NT2/D1 (cell line): ENCODE measurements around the gene ESR2.

Source experiments
- DNase-seq: peaks from one replicate; pipeline ENCODE4 v3.0.0-alpha.2; 2011; ENCODE audit warnings: low read depth, low spot score
- H3K27me3 ChIP-seq: 2 replicates; pipeline ENCODE4 v1.6.0; 2011; ENCODE audit warnings: mild to moderate bottlenecking; ENCODE audit not compliant: insufficient read length, insufficient read depth
- H3K36me3 ChIP-seq: 2 replicates; pipeline ENCODE4 v1.6.1; 2011; ENCODE audit warnings: mild to moderate bottlenecking, low read length, mixed read lengths; ENCODE audit not compliant: insufficient read depth, insufficient read length
- H3K4me1 ChIP-seq: 2 replicates; pipeline ENCODE4 v1.5.1; 2011; ENCODE audit not compliant: insufficient read depth, insufficient read length
- H3K4me3 ChIP-seq: 2 replicates; pipeline ENCODE4 v1.5.1; 2011; ENCODE audit warnings: low read depth; ENCODE audit not compliant: insufficient read length
- H3K9ac ChIP-seq: 2 replicates; pipeline ENCODE4 v1.6.0; 2011; ENCODE audit warnings: low read depth; ENCODE audit not compliant: insufficient read length
- H3K9me3 ChIP-seq: 2 replicates; pipeline ENCODE4 v1.5.1; 2011; ENCODE audit warnings: mild to moderate bottlenecking, low read length; ENCODE audit not compliant: insufficient read depth
- SUZ12 ChIP-seq: IDR thresholded peaks from 2 replicates; pipeline ENCODE4 v1.6.1; 2011; ENCODE audit not compliant: insufficient read length, insufficient read depth; ENCODE audit errors: extremely low read depth
- YY1 ChIP-seq: IDR thresholded peaks from 2 replicates; pipeline ENCODE4 v1.6.1; 2011; ENCODE audit not compliant: insufficient read length, insufficient read depth
- ZNF274 ChIP-seq: IDR thresholded peaks from 2 replicates; pipeline ENCODE4 v1.6.1; 2011; ENCODE audit warnings: mild to moderate bottlenecking, low read depth, low read length

Gene ESR2

DNA sequence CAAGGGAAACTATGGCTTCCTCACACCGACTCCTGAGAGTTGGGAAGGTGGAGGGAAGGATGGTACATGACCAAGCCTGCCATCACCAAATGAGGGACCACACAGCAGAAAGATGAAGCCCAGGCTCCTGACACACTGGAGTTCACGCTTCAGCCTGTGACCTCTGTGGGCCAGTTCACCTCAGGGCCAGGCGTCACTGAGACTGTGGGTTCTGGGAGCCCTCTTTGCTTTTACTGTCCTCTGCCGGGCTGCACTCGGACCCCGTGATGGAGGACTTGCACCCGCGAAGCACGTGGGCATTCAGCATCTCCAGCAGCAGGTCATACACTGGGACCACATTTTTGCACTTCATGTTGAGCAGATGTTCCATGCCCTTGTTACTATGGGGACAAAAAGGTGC lies 61.2 kb downstream of the ESR2 start:
- H3K36me3 ChIP-seq: peaks cover 5% of the 10 kb centered on the region
- no peak for DNase-seq
- no peaks in the 10 kb centered on the region for H3K27me3 ChIP-seq
- H3K9ac ChIP-seq: no peak overlapping the region
- no peak for TF ChIP-seq ZNF274
- TF ChIP-seq YY1: no peak
- TF ChIP-seq SUZ12: no peak
- no peaks in the 10 kb centered on the region for H3K9me3 ChIP-seq
- H3K4me3 ChIP-seq: no peak overlapping the region
- H3K4me1 ChIP-seq: no peaks in the 10 kb centered on the region

DNA sequence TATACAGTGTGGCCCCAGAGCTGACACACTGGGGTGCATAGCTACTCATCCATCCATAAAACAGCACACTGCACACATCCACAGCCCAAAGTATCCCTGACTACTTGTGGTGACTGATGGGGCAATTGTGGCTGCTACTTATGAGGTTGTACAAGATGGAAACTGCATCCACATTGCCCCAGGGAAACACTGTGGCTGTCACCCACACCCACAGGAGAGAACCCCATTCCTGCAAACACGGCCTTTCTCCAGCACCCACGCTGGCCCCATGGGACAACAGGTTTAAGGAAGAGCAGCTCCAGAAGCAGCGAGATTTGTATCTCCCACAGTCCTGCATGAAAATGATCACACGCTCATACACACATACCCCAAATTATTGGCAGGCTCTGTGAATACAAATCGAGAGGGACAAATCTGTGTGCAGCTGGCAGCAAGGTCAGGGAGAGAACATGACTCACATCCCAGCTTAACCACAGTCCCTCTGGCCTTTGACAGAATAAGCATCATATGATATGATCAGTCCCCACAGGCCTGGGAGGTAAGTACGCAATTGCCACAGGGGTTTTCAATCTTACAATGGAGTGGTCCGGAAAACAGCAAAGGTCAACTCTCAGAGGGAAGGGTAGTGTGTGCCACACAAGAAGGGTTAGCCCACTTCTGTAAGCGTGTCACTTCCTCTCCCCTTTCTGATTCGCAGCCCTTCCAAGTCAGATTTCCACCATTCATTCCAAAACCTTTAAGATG lies 61.9 kb downstream of the ESR2 start:
- DNase-seq: no peak
- H3K36me3 ChIP-seq: peaks cover 7% of the 10 kb centered on the region
- H3K27me3 ChIP-seq: no peaks in the 10 kb centered on the region
- no peak overlapping the region for H3K4me3 ChIP-seq
- TF ChIP-seq YY1 (no peak), SUZ12 (no peak), ZNF274 (no peak)
- H3K9ac ChIP-seq: no peak overlapping the region
- no peaks in the 10 kb centered on the region for H3K9me3 ChIP-seq
- no peaks in the 10 kb centered on the region for H3K4me1 ChIP-seq

DNA sequence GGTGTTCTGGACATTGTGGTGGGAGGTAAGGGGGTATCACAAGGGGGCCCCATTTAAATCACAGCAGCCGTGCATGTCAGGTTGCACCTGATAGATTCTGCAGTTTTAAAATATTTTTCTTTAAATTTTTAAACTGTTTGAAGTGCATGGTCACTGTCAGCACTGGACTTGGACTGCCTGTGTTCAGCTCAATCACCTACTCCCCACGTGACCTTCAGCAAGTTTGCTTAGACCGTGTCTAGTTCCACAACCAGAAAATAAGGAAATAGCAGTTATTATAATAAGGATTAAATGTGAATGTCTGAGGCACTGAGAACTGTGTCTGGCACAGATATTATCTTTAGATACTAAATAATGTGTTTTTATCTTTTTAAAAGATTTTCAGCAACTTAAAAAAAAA lies 64.7 kb downstream of the ESR2 start:
- Histone ChIP-seq H3K4me1 (no peaks in the 10 kb centered on the region), H3K27me3 (no peaks in the 10 kb centered on the region), H3K9me3 (no peaks in the 10 kb centered on the region), H3K4me3 (no peak overlapping the region), H3K36me3 (peaks cover 20% of the 10 kb centered on the region), H3K9ac (no peak overlapping the region)
- DNase-seq: no peak
- TF ChIP-seq SUZ12: no peak
- no peak for TF ChIP-seq ZNF274
- no peak for TF ChIP-seq YY1

DNA sequence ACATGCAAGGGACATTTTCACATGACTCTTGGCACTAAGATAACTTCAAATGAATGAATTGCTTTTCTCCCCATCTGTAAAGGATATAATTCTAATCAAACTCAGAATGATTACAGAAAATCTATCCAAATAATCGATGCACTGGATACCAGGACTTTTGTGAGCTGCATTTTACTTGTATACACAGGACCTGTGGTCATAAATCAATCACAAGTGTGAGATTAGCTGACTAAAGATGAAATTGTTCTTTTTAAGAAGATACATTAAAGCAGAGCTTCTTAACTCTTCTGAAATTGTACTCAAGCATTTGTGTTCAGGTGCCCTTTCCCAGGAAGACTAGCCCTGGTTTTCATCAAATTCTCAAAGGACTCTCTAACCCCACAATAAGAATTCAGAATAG lies 66.3 kb downstream of the ESR2 start:
- no peak for DNase-seq
- no peak overlapping the region for H3K9ac ChIP-seq
- TF ChIP-seq SUZ12: no peak
- TF ChIP-seq YY1: no peak
- TF ChIP-seq ZNF274: no peak
- H3K9me3 ChIP-seq: no peaks in the 10 kb centered on the region
- no peak overlapping the region for H3K4me3 ChIP-seq
- peaks cover 34% of the 10 kb centered on the region for H3K36me3 ChIP-seq
- H3K4me1 ChIP-seq: no peaks in the 10 kb centered on the region
- no peaks in the 10 kb centered on the region for H3K27me3 ChIP-seq

DNA sequence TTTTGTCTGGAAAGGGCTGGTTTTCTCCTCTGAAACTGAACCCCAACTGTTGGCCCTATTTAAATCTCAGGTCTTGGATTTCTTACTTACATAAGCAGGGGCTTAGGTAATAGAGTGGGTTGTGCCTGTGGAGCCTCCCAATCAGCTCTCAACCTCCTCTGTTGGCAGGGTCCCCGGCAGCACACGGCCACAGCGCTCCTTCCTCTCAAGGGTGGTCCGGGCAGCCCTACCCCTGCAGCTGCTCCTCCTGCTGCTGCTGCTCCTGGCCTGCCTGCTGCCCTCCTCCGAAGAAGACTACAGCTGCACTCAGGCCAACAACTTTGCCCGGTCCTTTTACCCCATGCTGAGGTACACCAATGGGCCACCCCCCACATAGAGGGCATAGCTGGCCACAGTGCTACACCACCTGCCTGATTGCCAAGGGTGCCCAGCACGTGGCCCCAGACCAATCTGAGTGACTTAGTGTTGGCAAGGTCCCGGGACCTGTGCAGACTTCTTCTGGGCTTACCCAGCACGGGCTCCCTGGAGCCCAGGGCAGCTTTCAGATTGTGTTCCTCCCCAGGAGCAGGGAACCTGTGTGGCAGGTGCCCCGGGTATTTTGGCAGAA lies 68.9 kb downstream of the ESR2 start:
- H3K4me1 ChIP-seq: no peaks in the 10 kb centered on the region
- H3K27me3 ChIP-seq: no peaks in the 10 kb centered on the region
- DNase-seq: no peak
- H3K9me3 ChIP-seq: no peaks in the 10 kb centered on the region
- no peak overlapping the region for H3K9ac ChIP-seq
- TF ChIP-seq ZNF274 (no peak), SUZ12 (no peak), YY1 (no peak)
- H3K36me3 ChIP-seq: peaks cover 54% of the 10 kb centered on the region
- H3K4me3 ChIP-seq: no peak overlapping the region

DNA sequence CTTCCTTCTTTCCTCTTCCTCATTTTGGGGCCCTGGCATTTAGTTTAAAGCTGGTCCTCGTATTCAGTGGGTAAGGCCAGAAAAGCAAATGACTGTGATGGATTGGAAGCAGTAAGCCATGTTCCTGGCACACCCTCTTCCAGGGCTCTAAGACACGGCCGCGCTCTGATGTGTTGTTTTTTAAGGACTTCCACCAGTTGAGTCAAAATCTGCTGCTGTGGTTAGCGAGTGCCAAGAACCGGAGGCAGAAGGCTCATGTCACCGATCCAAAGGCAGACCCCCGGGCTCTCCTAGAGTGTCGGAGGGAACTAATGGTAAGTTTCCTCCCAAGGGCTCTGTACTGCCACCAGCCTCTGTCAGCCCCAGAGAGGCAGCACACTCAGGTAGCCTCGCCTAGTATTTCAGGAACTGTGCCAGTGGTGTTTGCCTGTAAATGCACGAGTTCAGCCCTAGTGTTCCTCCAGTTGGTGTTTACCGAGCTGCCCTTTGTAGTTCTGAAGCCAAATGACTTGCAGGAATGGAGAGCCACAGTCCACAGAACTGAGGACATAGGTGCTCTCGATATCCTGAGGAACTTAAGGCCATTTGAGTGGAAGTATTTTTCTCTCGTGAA lies 72.7 kb downstream of the ESR2 start:
- H3K36me3 ChIP-seq: peaks cover 68% of the 10 kb centered on the region

DNA sequence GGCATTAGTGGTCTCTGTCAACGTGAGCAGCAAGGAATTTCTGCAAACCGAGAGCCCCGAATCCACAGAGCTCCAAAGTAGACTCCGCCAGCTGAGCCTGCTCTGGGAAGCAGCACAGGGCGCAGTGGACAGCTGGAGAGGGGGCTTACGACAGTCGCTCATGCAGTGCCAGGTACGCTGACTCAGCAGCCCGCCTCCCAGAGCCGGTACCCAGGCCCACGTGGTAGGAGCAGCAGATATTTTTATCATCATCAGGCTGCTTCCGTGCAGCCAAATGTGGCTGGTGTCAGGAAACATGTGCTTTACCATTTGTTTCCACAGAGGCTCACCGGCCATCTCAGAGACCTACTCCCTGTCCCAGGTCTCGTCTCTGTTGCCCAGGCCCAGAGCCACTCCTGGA lies 73.7 kb downstream of the ESR2 start:
- peaks cover 74% of the 10 kb centered on the region for H3K36me3 ChIP-seq
- no peaks in the 10 kb centered on the region for H3K9me3 ChIP-seq
- no peaks in the 10 kb centered on the region for H3K27me3 ChIP-seq
- no peak overlapping the region for H3K9ac ChIP-seq
- H3K4me1 ChIP-seq: no peaks in the 10 kb centered on the region
- H3K4me3 ChIP-seq: no peak overlapping the region
- TF ChIP-seq YY1: no peak
- TF ChIP-seq ZNF274: no peak
- no peak for TF ChIP-seq SUZ12
- DNase-seq: no peak

More for the DNA sequence above, 72.7 kb downstream of the ESR2 start:
- Histone ChIP-seq H3K4me3 (no peak overlapping the region), H3K9me3 (no peaks in the 10 kb centered on the region), H3K27me3 (no peaks in the 10 kb centered on the region), H3K4me1 (no peaks in the 10 kb centered on the region), H3K9ac (no peak overlapping the region)
- no peak for DNase-seq
- TF ChIP-seq SUZ12: no peak
- no peak for TF ChIP-seq YY1
- no peak for TF ChIP-seq ZNF274
